Measurements from ENCODE around the gene IGF2R. TPM values are rescaled to one million over a fixed set of nuclear protein-coding genes. Genes with fewer than 3 reads are reported as not detected.

IGF2R gene
- total and polyA plus RNA-seq, 2 of the 13 experiments (the other 11 are each of a cell fraction or from before 2014, with no cell fraction given) = 38.3 to 70.0 TPM

GRCh38 chr6:160135907-160136655 lies 167.2 kb downstream of the IGF2R start (continued):
- TF ChIP-seq, protein P1, sequence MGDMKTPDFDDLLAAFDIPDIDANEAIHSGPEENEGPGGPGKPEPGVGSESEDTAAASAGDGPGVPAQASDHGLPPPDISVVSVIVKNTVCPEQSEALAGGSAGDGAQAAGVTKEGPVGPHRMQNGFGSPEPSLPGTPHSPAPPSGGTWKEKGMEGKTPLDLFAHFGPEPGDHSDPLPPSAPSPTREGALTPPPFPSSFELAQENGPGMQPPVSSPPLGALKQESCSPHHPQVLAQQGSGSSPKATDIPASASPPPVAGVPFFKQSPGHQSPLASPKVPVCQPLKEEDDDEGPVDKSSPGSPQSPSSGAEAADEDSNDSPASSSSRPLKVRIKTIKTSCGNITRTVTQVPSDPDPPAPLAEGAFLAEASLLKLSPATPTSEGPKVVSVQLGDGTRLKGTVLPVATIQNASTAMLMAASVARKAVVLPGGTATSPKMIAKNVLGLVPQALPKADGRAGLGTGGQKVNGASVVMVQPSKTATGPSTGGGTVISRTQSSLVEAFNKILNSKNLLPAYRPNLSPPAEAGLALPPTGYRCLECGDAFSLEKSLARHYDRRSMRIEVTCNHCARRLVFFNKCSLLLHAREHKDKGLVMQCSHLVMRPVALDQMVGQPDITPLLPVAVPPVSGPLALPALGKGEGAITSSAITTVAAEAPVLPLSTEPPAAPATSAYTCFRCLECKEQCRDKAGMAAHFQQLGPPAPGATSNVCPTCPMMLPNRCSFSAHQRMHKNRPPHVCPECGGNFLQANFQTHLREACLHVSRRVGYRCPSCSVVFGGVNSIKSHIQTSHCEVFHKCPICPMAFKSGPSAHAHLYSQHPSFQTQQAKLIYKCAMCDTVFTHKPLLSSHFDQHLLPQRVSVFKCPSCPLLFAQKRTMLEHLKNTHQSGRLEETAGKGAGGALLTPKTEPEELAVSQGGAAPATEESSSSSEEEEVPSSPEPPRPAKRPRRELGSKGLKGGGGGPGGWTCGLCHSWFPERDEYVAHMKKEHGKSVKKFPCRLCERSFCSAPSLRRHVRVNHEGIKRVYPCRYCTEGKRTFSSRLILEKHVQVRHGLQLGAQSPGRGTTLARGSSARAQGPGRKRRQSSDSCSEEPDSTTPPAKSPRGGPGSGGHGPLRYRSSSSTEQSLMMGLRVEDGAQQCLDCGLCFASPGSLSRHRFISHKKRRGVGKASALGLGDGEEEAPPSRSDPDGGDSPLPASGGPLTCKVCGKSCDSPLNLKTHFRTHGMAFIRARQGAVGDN (CRISPR knock-in tag; IDR thresholded peaks at IDR 0.05) = 0 out of 2 replicates have a peak, but pooled peaks have one; percentile 32
- no peak for TF ChIP-seq HDAC2 (CRISPR knock-in tag; IDR thresholded peaks at IDR 0.05)
- TF ChIP-seq ZNF652 (CRISPR knock-in tag; IDR thresholded peaks at IDR 0.05; ENCODE audit: borderline replicate concordance, low read depth) = no peak
- TF ChIP-seq, protein P2, sequence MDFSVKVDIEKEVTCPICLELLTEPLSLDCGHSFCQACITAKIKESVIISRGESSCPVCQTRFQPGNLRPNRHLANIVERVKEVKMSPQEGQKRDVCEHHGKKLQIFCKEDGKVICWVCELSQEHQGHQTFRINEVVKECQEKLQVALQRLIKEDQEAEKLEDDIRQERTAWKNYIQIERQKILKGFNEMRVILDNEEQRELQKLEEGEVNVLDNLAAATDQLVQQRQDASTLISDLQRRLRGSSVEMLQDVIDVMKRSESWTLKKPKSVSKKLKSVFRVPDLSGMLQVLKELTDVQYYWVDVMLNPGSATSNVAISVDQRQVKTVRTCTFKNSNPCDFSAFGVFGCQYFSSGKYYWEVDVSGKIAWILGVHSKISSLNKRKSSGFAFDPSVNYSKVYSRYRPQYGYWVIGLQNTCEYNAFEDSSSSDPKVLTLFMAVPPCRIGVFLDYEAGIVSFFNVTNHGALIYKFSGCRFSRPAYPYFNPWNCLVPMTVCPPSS (IDR thresholded peaks at IDR 0.05) = no peak
- TF ChIP-seq KLF13 (CRISPR knock-in tag; IDR thresholded peaks at IDR 0.05) = no peak
- no peak for TF ChIP-seq FIP1L1 (IDR thresholded peaks at IDR 0.05; ENCODE audit: borderline replicate concordance, insufficient read depth, low read depth, low read length)
- TF ChIP-seq PHF20 (CRISPR knock-in tag; IDR thresholded peaks at IDR 0.05) = 0 out of 2 replicates have a peak, but pooled peaks have one; percentile 28
- TF ChIP-seq, protein P3, sequence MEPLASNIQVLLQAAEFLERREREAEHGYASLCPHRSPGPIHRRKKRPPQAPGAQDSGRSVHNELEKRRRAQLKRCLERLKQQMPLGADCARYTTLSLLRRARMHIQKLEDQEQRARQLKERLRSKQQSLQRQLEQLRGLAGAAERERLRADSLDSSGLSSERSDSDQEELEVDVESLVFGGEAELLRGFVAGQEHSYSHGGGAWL (CRISPR knock-in tag; IDR thresholded peaks at IDR 0.05) = no peak
- no peak for TF ChIP-seq WIZ (CRISPR knock-in tag; IDR thresholded peaks at IDR 0.05)
- TF ChIP-seq IKZF4 (CRISPR knock-in tag; IDR thresholded peaks at IDR 0.05; ENCODE audit: borderline replicate concordance, low read depth, not compliant biosample characterization) = no peak
- TF ChIP-seq, protein P4, sequence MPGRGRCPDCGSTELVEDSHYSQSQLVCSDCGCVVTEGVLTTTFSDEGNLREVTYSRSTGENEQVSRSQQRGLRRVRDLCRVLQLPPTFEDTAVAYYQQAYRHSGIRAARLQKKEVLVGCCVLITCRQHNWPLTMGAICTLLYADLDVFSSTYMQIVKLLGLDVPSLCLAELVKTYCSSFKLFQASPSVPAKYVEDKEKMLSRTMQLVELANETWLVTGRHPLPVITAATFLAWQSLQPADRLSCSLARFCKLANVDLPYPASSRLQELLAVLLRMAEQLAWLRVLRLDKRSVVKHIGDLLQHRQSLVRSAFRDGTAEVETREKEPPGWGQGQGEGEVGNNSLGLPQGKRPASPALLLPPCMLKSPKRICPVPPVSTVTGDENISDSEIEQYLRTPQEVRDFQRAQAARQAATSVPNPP (CRISPR knock-in tag; IDR thresholded peaks at IDR 0.05) = no peak

Measured in HepG2 (cell line).